Dermis blood vessel endothelial cell (primary cell): ENCODE results near the gene NXN. TPM values are rescaled to one million over a fixed set of nuclear protein-coding genes. Genes with fewer than 3 reads are reported as not detected.
"Not testable (repeated sequence)": the region's sequence is repeated elsewhere in the genome, so short reads cannot be mapped to it uniquely, and the experiment has no call there.

ENCODE experiments used
- DNase-seq: peaks from one replicate; pipeline ENCODE4 v3.0.0; 2010
- total RNA-seq: library from RNA; depleted of rRNA; stranded (reverse); fragments of >200 nt; gene quantifications from 2 replicates; pipeline ENCODE4 v1.2.3, GENCODE V29; 2014

NXN gene
- total RNA-seq, 1 donor from 2014 or later: 123 TPM

- peak; percentile 79 for DNase-seq
Observed at GRCh38 chr17:1005361-1005946, 25.9 kb upstream of the NXN start.

- DNase-seq: peak; percentile 19
Observed at GRCh38 chr17:1004769-1005295, 25.3 kb upstream of the NXN start.

- DNase-seq: peak; percentile 71
Observed at GRCh38 chr17:1003972-1004768, 24.6 kb upstream of the NXN start.

GRCh38 chr17:1003633-1003971 lies 24.0 kb upstream of the NXN start:
- DNase-seq: peak; percentile 14

- peak; percentile 90 for DNase-seq
Observed at GRCh38 chr17:1002771-1003555, 23.4 kb upstream of the NXN start.

- peak; percentile 62 for DNase-seq
Observed at GRCh38 chr17:1002412-1002753, 22.8 kb upstream of the NXN start.

GRCh38 chr17:1001640-1002411 lies 22.2 kb upstream of the NXN start:
- DNase-seq: peak; percentile 45

- DNase-seq: peak; percentile 88
Observed at GRCh38 chr17:1000597-1001461, 21.3 kb upstream of the NXN start.

GRCh38 chr17:998111-998510 lies 18.5 kb upstream of the NXN start:
- no peak for DNase-seq

- DNase-seq: peak; percentile 99
Observed at GRCh38 chr17:996554-997344, 17.2 kb upstream of the NXN start, which contains the start of gene TIMM22. Gene TIMM22, plus strand, starts transcription at chr17:997129. Its CDS starts 14 bp downstream, at chr17:997143.

GRCh38 chr17:995324-995723 lies 15.7 kb upstream of the NXN start:
- DNase-seq: not testable (repeated sequence)

- DNase-seq: no peak
Observed at GRCh38 chr17:992933-993332, 13.4 kb upstream of the NXN start.

GRCh38 chr17:988561-988960 lies 9.0 kb upstream of the NXN start:
- no peak for DNase-seq

GRCh38 chr17:987931-988330 lies 8.4 kb upstream of the NXN start:
- no peak for DNase-seq

GRCh38 chr17:986322-986929 lies 6.8 kb upstream of the NXN start:
- DNase-seq: no peak

GRCh38 chr17:983921-984320 lies 4.3 kb upstream of the NXN start:
- no peak for DNase-seq

- no peak for DNase-seq
Observed at GRCh38 chr17:981292-981658, 1.7 kb upstream of the NXN start.

GRCh38 chr17:980406-981291 lies 1.1 kb upstream of the NXN start:
- DNase-seq: peak; percentile 91

- no peak for DNase-seq
Observed at GRCh38 chr17:979212-979538, 401 bp downstream of the NXN start.
